HepG2 (cell line): Measurements from ENCODE around the gene CCDC183. TPM values are rescaled to one million over a fixed set of nuclear protein-coding genes. Genes with fewer than 3 reads are reported as not detected.
"Not testable (repeated sequence)": the region's sequence is repeated elsewhere in the genome, so short reads cannot be mapped to it uniquely, and the experiment has no call there.

ENCODE experiments used
- CBX1 ChIP-seq: IDR thresholded peaks from one replicate; pipeline ENCODE4 v1.6.1; 2016; ENCODE audit warnings: antibody characterized with exemption, low read depth
- HOMEZ ChIP-seq: IDR thresholded peaks from 2 replicates; pipeline ENCODE4 v1.6.1; 2016; ENCODE audit warnings: low read depth
- KLF12 ChIP-seq: sonication (generic); formaldehyde crosslinking; IDR thresholded peaks from 2 replicates; pipeline ENCODE4 v1.4.0; 2020; ENCODE audit warnings: missing genetic modification reagents, borderline replicate concordance
- MED8 ChIP-seq: sonication (generic); formaldehyde crosslinking; IDR thresholded peaks from 2 replicates; pipeline ENCODE4 v1.8.1; 2023; ENCODE audit warnings: mild to moderate bottlenecking, missing genetic modification reagents; ENCODE audit not compliant: insufficient replicate concordance
- MIXL1 ChIP-seq: IDR thresholded peaks from 2 replicates; pipeline ENCODE4 v1.6.1; 2016
- NFKBIZ ChIP-seq: IDR thresholded peaks from 2 replicates; pipeline ENCODE4 v1.6.1; 2018; ENCODE audit warnings: missing genetic modification reagents, missing compliant biosample characterization
- POLR2A ChIP-seq, 2 experiments: IDR thresholded peaks; 2 replicates each; pipeline ENCODE4 v1.6.1; 2011; ENCODE audit warnings: low read depth in 2 of 2, low read length in 2 of 2, mild to moderate bottlenecking in 1 of 2, moderate library complexity in 1 of 2; ENCODE audit not compliant: insufficient read depth in 1 of 2
- POLR2G ChIP-seq: fragments of 200-400 bp; formaldehyde crosslinking; IDR thresholded peaks from 2 replicates; pipeline ENCODE4 v1.6.1; 2018; ENCODE audit warnings: mild to moderate bottlenecking, low read depth, low read length, moderate library complexity
- TCF7L2 ChIP-seq: IDR thresholded peaks from 2 replicates; pipeline ENCODE4 v1.6.1; 2011; ENCODE audit warnings: mild to moderate bottlenecking, low read depth, low read length, moderate library complexity
- TSC22D2 ChIP-seq: sonication (generic); formaldehyde crosslinking; IDR thresholded peaks from 2 replicates; pipeline ENCODE4 v1.5.1; 2020; ENCODE audit warnings: missing genetic modification reagents, mild to moderate bottlenecking, borderline replicate concordance
- ZBTB37 ChIP-seq: sonication (generic); formaldehyde crosslinking; IDR thresholded peaks from 2 replicates; pipeline ENCODE4 v1.4.0; 2020; ENCODE audit warnings: mild to moderate bottlenecking, missing genetic modification reagents
- ZHX2 ChIP-seq, 2 experiments: sonication (generic) in 1 of 2; formaldehyde crosslinking in 1 of 2; IDR thresholded peaks; 2 replicates each; pipeline versions ENCODE4 v1.6.1 to v1.9.0; 2014 to 2022; ENCODE audit warnings: antibody characterized with exemption in 1 of 2, borderline replicate concordance in 1 of 2, inconsistent platforms in 1 of 2, low read depth in 1 of 2, missing genetic modification reagents in 1 of 2
- ZNF232 ChIP-seq: sonication (generic); formaldehyde crosslinking; IDR thresholded peaks from 2 replicates; pipeline ENCODE4 v1.4.0; 2020; ENCODE audit warnings: missing genetic modification reagents, borderline replicate concordance
- ZNF275 ChIP-seq: sonication (generic); formaldehyde crosslinking; IDR thresholded peaks from 2 replicates; pipeline ENCODE4 v1.8.0; 2022; ENCODE audit warnings: missing genetic modification reagents, mild to moderate bottlenecking, inconsistent platforms, borderline replicate concordance
- ZNF343 ChIP-seq: sonication (generic); formaldehyde crosslinking; IDR thresholded peaks from 2 replicates; pipeline ENCODE4 v1.4.0; 2020; ENCODE audit warnings: mild to moderate bottlenecking, missing genetic modification reagents
- ZNF350 ChIP-seq: sonication (generic); formaldehyde crosslinking; IDR thresholded peaks from 2 replicates; pipeline ENCODE4 v1.4.0; 2020; ENCODE audit warnings: mild to moderate bottlenecking, low read depth, missing genetic modification reagents, borderline replicate concordance
- ZNF792 ChIP-seq: IDR thresholded peaks from 2 replicates; pipeline ENCODE4 v1.6.1; 2016
- ZSCAN20 ChIP-seq: sonication (generic); formaldehyde crosslinking; IDR thresholded peaks from 2 replicates; pipeline ENCODE4 v1.4.0; 2020; ENCODE audit warnings: missing genetic modification reagents, mild to moderate bottlenecking, borderline replicate concordance
- polyA plus RNA-seq, 8 experiments: library from polyadenylated mRNA; depleted of rRNA in 3 of 8; stranded (reverse) in 7 of 8; unstranded in 1 of 8; fragments of >200 nt; fragmentation: Illumina TruSeq in 4 of 8; extraction: Trizol in 4 of 8; gene quantifications; 2 replicates each; pipeline versions ENCODE4 v1.2.1 to v1.2.3, GENCODE V29; 2011 to 2016; ENCODE audit warnings: low read depth in 4 of 8, missing spikeins in 1 of 8, mixed read lengths in 1 of 8; ENCODE audit not compliant: insufficient read depth in 1 of 8
- total RNA-seq, 5 experiments: library from RNA; depleted of rRNA; stranded (reverse); fragments of >200 nt; fragmentation: Illumina TruSeq; extraction: Trizol; gene quantifications; 2 replicates each; pipeline ENCODE4 v1.2.3, GENCODE V29; 2016; ENCODE audit warnings: low read depth in 1 of 5

The CCDC183 gene
- total and polyA plus RNA-seq, 2 of the 13 experiments (the other 11 are each of a cell fraction or from before 2014, with no cell fraction given): 5.0 to 66.4 TPM

- TF ChIP-seq ZSCAN20 (0 out of 2 replicates have a peak, but pooled peaks have one; percentile 38), ZBTB37 (peak; percentile 47; the same call in 1 of the 2 replicates), ZNF275 (CRISPR knock-in tag) (peak; percentile 65; the same call in 1 of the 2 replicates), MED8 (peak; percentile 85), POLR2A (IDR thresholded peaks at IDR 0.05; ENCODE audit: insufficient read depth in 1 of 2, low read depth in 2 of 2, low read length in 2 of 2) (peak in 1 of 2 experiments; percentile 19; a peak in 1 of 4 replicates), HOMEZ (CRISPR knock-in tag) (peak; percentile 18; the same call in 1 of the 2 replicates), TCF7L2 (0 out of 2 replicates have a peak, but pooled peaks have one; percentile 34), KLF12 (CRISPR knock-in tag) (peak; percentile 41; the same call in 1 of the 2 replicates), POLR2G (peak; percentile 70), TSC22D2 (CRISPR knock-in tag) (0 out of 2 replicates have a peak, but pooled peaks have one; percentile 15), CBX1 (peak; percentile 56), ZNF792 (CRISPR knock-in tag) (peak; percentile 65), ZNF232 (CRISPR knock-in tag) (peak; percentile 76; the same call in 1 of the 2 replicates), MIXL1 (CRISPR knock-in tag) (peak; percentile 24; the same call in 1 of the 2 replicates), NFKBIZ (CRISPR knock-in tag) (0 out of 2 replicates have a peak, but pooled peaks have one; percentile 45), ZNF343 (peak; percentile 27; the same call in 1 of the 2 replicates), ZNF350 (CRISPR knock-in tag) (peak; percentile 40; the same call in 1 of the 2 replicates), ZHX2 (IDR thresholded peaks at IDR 0.05; ENCODE audit: low read depth) (peak; percentile 34; the same call in 1 of the 2 replicates)
- not testable (repeated sequence) for TF ChIP-seq ZHX2 (CRISPR knock-in tag; IDR thresholded peaks at IDR 0.05; ENCODE audit: borderline replicate concordance)
Observed at GRCh38 chr9:136788644-136789522, 7.3 kb upstream of the CCDC183 start (continued).
